Testis (tissue), 3 donors: Measurements from ENCODE around the gene FGF23. TPM values are rescaled to one million over a fixed set of nuclear protein-coding genes. Genes with fewer than 3 reads are reported as not detected.

Experiments
- DNase-seq: peaks from one replicate; pipeline ENCODE4 v3.0.0-alpha.2; 2019
- H3K27ac ChIP-seq, 2 donors: fragments of 200-600 bp; sonication (generic); one replicate each; pipeline ENCODE4 v1.5.1; 2019
- H3K27me3 ChIP-seq: fragments of 200-600 bp; sonication (generic); one replicate; pipeline ENCODE4 v1.5.1; 2019
- H3K36me3 ChIP-seq: fragments of 200-600 bp; sonication (generic); one replicate; pipeline ENCODE4 v1.5.1; 2017; ENCODE audit warnings: low read depth; ENCODE audit errors: missing control alignments
- H3K4me1 ChIP-seq: fragments of 200-600 bp; sonication (generic); one replicate; pipeline ENCODE4 v1.5.1; 2019
- H3K4me3 ChIP-seq, 2 donors: fragments of 200-600 bp; sonication (generic); one replicate each; pipeline ENCODE4 v1.5.1; 2017 to 2019
- H3K9me3 ChIP-seq: fragments of 200-600 bp; sonication (generic); one replicate; pipeline ENCODE4 v1.5.1; 2017
- CTCF ChIP-seq, 3 experiments: fragments of 450-650 bp in 2 of 3; fragments of 200-600 bp in 1 of 3; sonication (generic) in 1 of 3; IDR thresholded peaks; one replicate each; pipeline ENCODE4 v1.5.1; 2016 to 2019; ENCODE audit warnings: antibody characterized with exemption in 3 of 3, mild to moderate bottlenecking in 2 of 3, moderate library complexity in 1 of 3
- POLR2A ChIP-seq: fragments of 450-650 bp; IDR thresholded peaks from one replicate; pipeline ENCODE4 v1.6.1; 2017; ENCODE audit warnings: antibody characterized with exemption, mild to moderate bottlenecking, moderate library complexity
- WGBS, 2 donors: methylation state at CpG; one replicate each; pipeline ENCODE4 v1.1.5; 2018; 5-methylcytosine and 5-hydroxymethylcytosine counted together
- intact Hi-C: fragments of 100-400 bp; cut with DNase I; formaldehyde crosslinking; loops from one replicate; pipeline ENCODE4 v1.15.1; 2023; ENCODE audit warnings: low total_unique reads
- polyA plus RNA-seq: library from polyadenylated mRNA; stranded (reverse); fragments of 350-450 nt; fragmentation: Illumina TruSeq; extraction: RNeasy Lipid Tissue Mini Kit (QIAGEN cat#74804); gene quantifications from one replicate; pipeline ENCODE4 v1.2.3, GENCODE V29; 2014; ENCODE audit warnings: low read depth, low replicate concordance; ENCODE audit not compliant: insufficient read depth
- total RNA-seq, 2 donors: library from RNA; depleted of rRNA; stranded (reverse); fragments of >200 nt; gene quantifications; one replicate each; pipeline ENCODE4 v1.2.3, GENCODE V29; 2016

The FGF23 gene
- total and polyA plus RNA-seq, 3 donors from 2014 or later: 0.12 TPM; not detected in 2

GRCh38 chr12:4320497-4320852, 59.0 kb downstream of the FGF23 start:
- Histone ChIP-seq H3K9me3 (no peaks in the 10 kb centered on the region), H3K36me3 (no peaks in the 10 kb centered on the region), H3K4me3 (peak overlapping the region; percentile 92 to 95), H3K27me3 (no peaks in the 10 kb centered on the region), H3K27ac (peak overlapping the region; percentile 67 to 85), H3K4me1 (peaks cover 17% of the 10 kb centered on the region)
- WGBS, 2 donors: 0% methylated on average over 10 to 13 of the region's 13 CpGs
- TF ChIP-seq CTCF (IDR thresholded peaks at IDR 0.05): no peak
- TF ChIP-seq POLR2A: no peak
- intact Hi-C loops: no loop called here
- no peak for DNase-seq

Other genes starting within 250 kb of the FGF23 start
- gene CCND2, start 106.0 kb downstream of the FGF23 start, total RNA-seq: 10 to 100 TPM; 19.9 to 21.3 TPM
- 7.9 TPM for gene CCND2, start 106.0 kb downstream of the FGF23 start, polyA plus RNA-seq
- gene TIGAR, start 58.5 kb downstream of the FGF23 start, total RNA-seq: 10 to 100 TPM in 1 of 2 donors, 1 to 10 TPM in 1; 5.1 to 14.6 TPM
- gene TIGAR, start 58.5 kb downstream of the FGF23 start, polyA plus RNA-seq: 14.2 TPM
- gene FGF6, start 66.1 kb upstream of the FGF23 start, total RNA-seq: not detected
- not detected for gene FGF6, start 66.1 kb upstream of the FGF23 start, polyA plus RNA-seq
- gene RAD51AP1, start 159.2 kb upstream of the FGF23 start, total RNA-seq: 10 to 100 TPM; 17.0 to 19.4 TPM
- gene RAD51AP1, start 159.2 kb upstream of the FGF23 start, polyA plus RNA-seq: 21.9 TPM
- gene DYRK4, start 182.5 kb upstream of the FGF23 start, total RNA-seq: 100 to 1,000 TPM in 1 of 2 donors, 10 to 100 TPM in 1; 91.2 to 138 TPM
- gene DYRK4, start 182.5 kb upstream of the FGF23 start, polyA plus RNA-seq: 189 TPM